ENCODE data around the gene FBXO11. TPM values are rescaled to one million over a fixed set of nuclear protein-coding genes. Genes with fewer than 3 reads are reported as not detected.
"Not testable (repeated sequence)": the region's sequence is repeated elsewhere in the genome, so short reads cannot be mapped to it uniquely, and the experiment has no call there.

The FBXO11 gene
- total RNA-seq, 1 experiment from 2014 or later: 58.9 TPM

DNA sequence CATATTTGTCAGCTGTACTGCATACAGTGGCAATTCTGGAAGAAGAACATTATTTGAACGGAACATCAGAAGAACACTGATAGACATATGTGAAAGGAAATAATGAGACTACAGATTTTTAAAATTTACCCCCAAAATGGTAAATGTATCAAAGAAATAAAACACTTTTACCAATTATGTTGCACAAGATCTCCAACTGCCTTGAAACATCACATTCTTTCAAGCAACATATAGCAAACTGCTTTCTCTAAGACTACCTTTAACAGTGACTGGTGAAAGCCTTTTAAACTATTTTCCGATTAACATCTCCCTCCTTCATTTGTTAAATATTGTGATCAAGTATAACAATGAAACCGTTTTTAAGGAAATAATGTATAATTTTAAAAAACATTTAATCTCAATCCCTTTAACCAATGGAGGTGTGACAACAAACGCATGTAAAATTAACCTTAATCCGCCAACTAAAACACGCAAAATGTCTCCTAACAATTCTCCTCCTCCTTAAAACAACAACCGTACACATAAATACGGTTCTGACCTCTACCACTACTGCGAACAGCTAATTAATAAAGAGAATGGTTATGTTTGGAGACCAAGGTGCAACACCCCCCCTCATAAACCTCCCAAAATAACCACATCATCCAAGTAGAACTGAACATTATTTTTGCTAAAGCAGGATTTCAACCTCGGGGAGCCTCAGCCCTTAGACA is 2.4 kb downstream of the FBXO11 start:
- Histone ChIP-seq H3K36me3 (ENCODE audit: control insufficient read depth, insufficient read depth, low read length) (peaks cover 5% of the 10 kb centered on the region), H3K27ac (ENCODE audit: low read length) (peak overlapping the region; percentile 89), H3K9me3 (ENCODE audit: control insufficient read depth, insufficient read depth, low read depth, low read length) (no peaks in the 10 kb centered on the region), H3K4me1 (ENCODE audit: control insufficient read depth, insufficient read depth, low read length) (peaks cover 20% of the 10 kb centered on the region), H3K4me3 (ENCODE audit: low read depth in 2 of 2, low read length in 2 of 2) (peak overlapping the region; percentile 78 to 98), H3K27me3 (ENCODE audit: control insufficient read depth, insufficient read depth, low read length) (no peaks in the 10 kb centered on the region)
- ATAC-seq: no peak
- TF ChIP-seq, protein P1, sequence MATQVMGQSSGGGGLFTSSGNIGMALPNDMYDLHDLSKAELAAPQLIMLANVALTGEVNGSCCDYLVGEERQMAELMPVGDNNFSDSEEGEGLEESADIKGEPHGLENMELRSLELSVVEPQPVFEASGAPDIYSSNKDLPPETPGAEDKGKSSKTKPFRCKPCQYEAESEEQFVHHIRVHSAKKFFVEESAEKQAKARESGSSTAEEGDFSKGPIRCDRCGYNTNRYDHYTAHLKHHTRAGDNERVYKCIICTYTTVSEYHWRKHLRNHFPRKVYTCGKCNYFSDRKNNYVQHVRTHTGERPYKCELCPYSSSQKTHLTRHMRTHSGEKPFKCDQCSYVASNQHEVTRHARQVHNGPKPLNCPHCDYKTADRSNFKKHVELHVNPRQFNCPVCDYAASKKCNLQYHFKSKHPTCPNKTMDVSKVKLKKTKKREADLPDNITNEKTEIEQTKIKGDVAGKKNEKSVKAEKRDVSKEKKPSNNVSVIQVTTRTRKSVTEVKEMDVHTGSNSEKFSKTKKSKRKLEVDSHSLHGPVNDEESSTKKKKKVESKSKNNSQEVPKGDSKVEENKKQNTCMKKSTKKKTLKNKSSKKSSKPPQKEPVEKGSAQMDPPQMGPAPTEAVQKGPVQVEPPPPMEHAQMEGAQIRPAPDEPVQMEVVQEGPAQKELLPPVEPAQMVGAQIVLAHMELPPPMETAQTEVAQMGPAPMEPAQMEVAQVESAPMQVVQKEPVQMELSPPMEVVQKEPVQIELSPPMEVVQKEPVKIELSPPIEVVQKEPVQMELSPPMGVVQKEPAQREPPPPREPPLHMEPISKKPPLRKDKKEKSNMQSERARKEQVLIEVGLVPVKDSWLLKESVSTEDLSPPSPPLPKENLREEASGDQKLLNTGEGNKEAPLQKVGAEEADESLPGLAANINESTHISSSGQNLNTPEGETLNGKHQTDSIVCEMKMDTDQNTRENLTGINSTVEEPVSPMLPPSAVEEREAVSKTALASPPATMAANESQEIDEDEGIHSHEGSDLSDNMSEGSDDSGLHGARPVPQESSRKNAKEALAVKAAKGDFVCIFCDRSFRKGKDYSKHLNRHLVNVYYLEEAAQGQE (IDR thresholded peaks at IDR 0.05; ENCODE audit: insufficient read depth in 1 of 2, low read depth in 2 of 2, low read length in 1 of 2): no peak
- TF ChIP-seq SIN3A (IDR thresholded peaks at IDR 0.05; ENCODE audit: borderline replicate concordance, insufficient read depth, low read depth, low read length) (no peak), CTCF (IDR thresholded peaks at IDR 0.05) (no peak), TCF7L2 (IDR thresholded peaks at IDR 0.05; ENCODE audit: low read depth, low read length) (no peak), POLR2AphosphoS5 (IDR thresholded peaks at IDR 0.05; ENCODE audit: low read depth, low read length) (no peak)
- in situ Hi-C loops (cut with HindIII; ENCODE audit: low pct_unique_long_range_greater_than_20kb, low sequenced_read_pairs) (no loop called here), intact Hi-C loops (cut with micrococcal nuclease; ENCODE audit: unreplicated experiment) (no loop called here)
- ChIA-PET CTCF (interaction anchor here (0.6 kb wide), 1 partner anchor 197 kb away, joined by 3 read pairs; no protein-coding TSS in a partner anchor), POLR2A (interaction anchor here (0.5 kb wide), 1 partner anchor 116 kb away, joined by 8 read pairs; no protein-coding TSS in a partner anchor)
- TSS peak; percentile 63 for BruUV-seq (replicated peaks)
- DNase-seq (ENCODE audit: low read depth, low spot score): no peak

DNA sequence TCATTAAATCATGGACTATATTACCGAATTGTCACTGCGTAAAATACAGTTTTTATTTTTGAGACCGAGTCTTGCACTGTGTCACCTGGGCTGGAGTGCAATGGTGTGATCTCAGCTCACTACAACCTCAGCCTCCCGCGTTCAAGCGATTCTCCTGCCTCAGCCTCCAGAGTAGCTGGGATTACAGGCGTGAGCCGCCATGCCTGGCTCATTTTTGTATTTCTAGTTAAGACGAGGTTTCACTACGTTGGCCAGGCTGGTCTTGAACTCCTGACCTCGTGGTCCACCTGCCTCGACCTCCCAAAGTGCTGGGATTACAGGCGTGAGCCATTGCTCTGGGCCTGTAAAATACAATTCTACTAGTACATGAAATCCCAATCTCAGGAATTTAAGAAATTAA is 4.4 kb downstream of the FBXO11 start:
- H3K9me3 ChIP-seq (ENCODE audit: control insufficient read depth, insufficient read depth, low read depth, low read length); H3K4me3 ChIP-seq (ENCODE audit: low read depth in 2 of 2, low read length in 2 of 2); H3K27ac ChIP-seq (ENCODE audit: low read length); BruUV-seq (replicated peaks); CTCF ChIA-PET; in situ Hi-C loops (cut with HindIII; ENCODE audit: low pct_unique_long_range_greater_than_20kb, low sequenced_read_pairs); H3K36me3 ChIP-seq (ENCODE audit: control insufficient read depth, insufficient read depth, low read length); intact Hi-C loops (cut with micrococcal nuclease; ENCODE audit: unreplicated experiment); DNase-seq (ENCODE audit: low read depth, low spot score); ATAC-seq; POLR2A ChIA-PET; H3K27me3 ChIP-seq (ENCODE audit: control insufficient read depth, insufficient read depth, low read length): not testable (repeated sequence)
- peaks cover 17% of the 10 kb centered on the region for H3K4me1 ChIP-seq (ENCODE audit: control insufficient read depth, insufficient read depth, low read length)

- CTCF ChIA-PET: no interaction called here
- no peak for ATAC-seq
Measured at GRCh38 chr2:47900857-47901256, 5.4 kb downstream of the FBXO11 start.

More at GRCh38 chr2:47900857-47901256, 5.4 kb downstream of the FBXO11 start:
- in situ Hi-C loops (cut with HindIII; ENCODE audit: low pct_unique_long_range_greater_than_20kb, low sequenced_read_pairs) (no loop called here), intact Hi-C loops (cut with micrococcal nuclease; ENCODE audit: unreplicated experiment) (no loop called here)
- TF ChIP-seq SIN3A (IDR thresholded peaks at IDR 0.05; ENCODE audit: borderline replicate concordance, insufficient read depth, low read depth, low read length): no peak
- TF ChIP-seq CTCF (IDR thresholded peaks at IDR 0.05): no peak
- TF ChIP-seq, protein P1 (IDR thresholded peaks at IDR 0.05; ENCODE audit: insufficient read depth in 1 of 2, low read depth in 2 of 2, low read length in 1 of 2): no peak
- no peak for TF ChIP-seq TCF7L2 (IDR thresholded peaks at IDR 0.05; ENCODE audit: low read depth, low read length)
- TF ChIP-seq POLR2AphosphoS5 (IDR thresholded peaks at IDR 0.05; ENCODE audit: low read depth, low read length): no peak
- H3K4me3 ChIP-seq (ENCODE audit: low read depth in 2 of 2, low read length in 2 of 2): no peak overlapping the region
- H3K27ac ChIP-seq (ENCODE audit: low read length): no peak overlapping the region
- POLR2A ChIA-PET: no interaction called here
- peaks cover 5% of the 10 kb centered on the region for H3K36me3 ChIP-seq (ENCODE audit: control insufficient read depth, insufficient read depth, low read length)
- no peaks in the 10 kb centered on the region for H3K9me3 ChIP-seq (ENCODE audit: control insufficient read depth, insufficient read depth, low read depth, low read length)
- peaks cover 17% of the 10 kb centered on the region for H3K4me1 ChIP-seq (ENCODE audit: control insufficient read depth, insufficient read depth, low read length)
- no peaks in the 10 kb centered on the region for H3K27me3 ChIP-seq (ENCODE audit: control insufficient read depth, insufficient read depth, low read length)
- DNase-seq (ENCODE audit: low read depth, low spot score): no peak
- no TSS peak for BruUV-seq (replicated peaks)
